CD8-positive, alpha-beta memory T cell (primary cell): ENCODE results near the gene FUT7. TPM values are rescaled to one million over a fixed set of nuclear protein-coding genes. Genes with fewer than 3 reads are reported as not detected.

ENCODE experiments used
- CTCF ChIA-PET: fragments of 350-600 bp; sonication (Branson Sonifier 250); formaldehyde crosslinking; loops from one replicate; lab custom pipeline; 2021; ENCODE audit warnings: antibody characterized with exemption; lab: Charles Lee
- POLR2A ChIA-PET: fragments of 350-600 bp; sonication (Branson Sonifier 250); formaldehyde crosslinking; loops from one replicate; lab custom pipeline; 2021; ENCODE audit warnings: antibody characterized with exemption; lab: Charles Lee
- DNase-seq, 5 donors: peaks; one replicate each; pipeline versions ENCODE4 v3.0.0 to v3.0.0-alpha.2; 2020 to 2022; ENCODE audit warnings: mixed read lengths in 1 of 5
- H3K27ac ChIP-seq: one replicate; pipeline ENCODE4 v1.7.0; 2013; ENCODE audit warnings: low read depth, mild to moderate bottlenecking, low read length, moderate library complexity
- H3K27me3 ChIP-seq: 2 replicates; pipeline ENCODE4 v1.7.0; 2013; ENCODE audit warnings: low read length, mild to moderate bottlenecking; ENCODE audit not compliant: insufficient read depth, poor library complexity, severe bottlenecking
- H3K36me3 ChIP-seq: 2 replicates; pipeline ENCODE4 v1.7.0; 2013; ENCODE audit warnings: mild to moderate bottlenecking, low read length, moderate library complexity; ENCODE audit not compliant: insufficient read depth
- H3K4me1 ChIP-seq: 2 replicates; pipeline ENCODE4 v1.7.0; 2013; ENCODE audit warnings: mild to moderate bottlenecking, low read length, moderate library complexity; ENCODE audit not compliant: insufficient read depth
- H3K4me3 ChIP-seq: 2 replicates; pipeline ENCODE4 v1.7.0; 2013; ENCODE audit warnings: mild to moderate bottlenecking, low read length
- H3K9me3 ChIP-seq: 2 replicates; pipeline ENCODE4 v1.7.0; 2013; ENCODE audit warnings: mild to moderate bottlenecking, low read length
- H3K27ac Mint-ChIP-seq, 8 donors: one replicate each; pipeline ENCODE4 v1.8.0; 2020 to 2021; ENCODE audit warnings: mixed read lengths in 8 of 8, mild to moderate bottlenecking in 6 of 8, inconsistent platforms in 3 of 8, moderate library complexity in 3 of 8
- H3K27me3 Mint-ChIP-seq, 2 donors: one replicate each; pipeline ENCODE4 v1.8.0; 2020 to 2021; ENCODE audit warnings: mixed read lengths in 2 of 2, mild to moderate bottlenecking in 1 of 2, moderate library complexity in 1 of 2
- H3K36me3 Mint-ChIP-seq, 3 donors: one replicate each; pipeline ENCODE4 v1.8.0; 2020 to 2021; ENCODE audit warnings: mixed read lengths in 3 of 3, inconsistent platforms in 1 of 3, mild to moderate bottlenecking in 1 of 3
- H3K4me1 Mint-ChIP-seq, 3 donors: one replicate each; pipeline ENCODE4 v1.8.0; 2020 to 2021; ENCODE audit warnings: mixed read lengths in 3 of 3, inconsistent platforms in 1 of 3, mild to moderate bottlenecking in 1 of 3
- H3K4me3 Mint-ChIP-seq, 7 donors: one replicate each; pipeline ENCODE4 v1.8.0; 2020 to 2021; ENCODE audit warnings: mixed read lengths in 7 of 7, mild to moderate bottlenecking in 6 of 7, moderate library complexity in 4 of 7, inconsistent platforms in 2 of 7
- H3K9me3 Mint-ChIP-seq, 5 donors: one replicate each; pipeline ENCODE4 v1.8.0; 2020 to 2022; ENCODE audit warnings: mixed read lengths in 5 of 5, mild to moderate bottlenecking in 3 of 5, moderate library complexity in 2 of 5, inconsistent platforms in 1 of 5
- polyA plus RNA-seq: library from polyadenylated mRNA; unstranded; fragments of 300-500 nt; fragmentation: Illumina TruSeq; gene quantifications from one replicate; pipeline ENCODE4 v1.2.3, GENCODE V29; 2021
- total RNA-seq, 2 experiments: library from RNA; stranded (reverse); gene quantifications; one replicate each; pipeline ENCODE4 v1.2.3, GENCODE V29; 2021

The FUT7 gene
- total and polyA plus RNA-seq, 3 experiments from 2014 or later = 0.57 to 28.7 (median 0.82) TPM

- POLR2A ChIA-PET = interaction anchor here (0.6 kb wide), 1 partner anchor 13 kb away, joined by 3 read pairs; no protein-coding TSS in a partner anchor
- Mint-ChIP-seq H3K9me3 (no peaks in the 10 kb centered on the region), H3K27me3 (no peaks in the 10 kb centered on the region), H3K4me3 (peak overlapping the region in 1 of 7 donors; percentile 53), H3K4me1 (peaks cover 8 to 27% (median 8%) of the 10 kb centered on the region in 3 donors), H3K27ac (peak overlapping the region in 3 of 8 donors; percentile 28 to 63 (median 43)), H3K36me3 (peaks cover 0 to 25% (median 3%) of the 10 kb centered on the region in 3 donors)
- DNase-seq = no peak
- Histone ChIP-seq H3K36me3 (no peaks in the 10 kb centered on the region), H3K9me3 (no peaks in the 10 kb centered on the region), H3K4me1 (peaks cover 5% of the 10 kb centered on the region), H3K27ac (no peak overlapping the region), H3K4me3 (no peak overlapping the region), H3K27me3 (no peaks in the 10 kb centered on the region)
- CTCF ChIA-PET = interaction anchor here (0.8 to 5.7 kb wide), 6 partner anchors 8 to 46 kb away, joined by 3 to 34 read pairs (median 4); partner anchors contain the start of gene CLIC3
These were observed 10.3 kb downstream of the FUT7 start for GRCh38 chr9:137021568-137021978.

GRCh38 chr9:137020771-137021567, 10.9 kb downstream of the FUT7 start:
- H3K4me1 Mint-ChIP-seq = peaks cover 5 to 21% (median 5%) of the 10 kb centered on the region in 3 donors
- no peak overlapping the region for H3K4me3 Mint-ChIP-seq
- H3K9me3 Mint-ChIP-seq = no peaks in the 10 kb centered on the region
- Histone ChIP-seq H3K27me3 (no peaks in the 10 kb centered on the region), H3K4me3 (no peak overlapping the region), H3K9me3 (no peaks in the 10 kb centered on the region), H3K4me1 (no peaks in the 10 kb centered on the region), H3K27ac (no peak overlapping the region), H3K36me3 (no peaks in the 10 kb centered on the region)
- peaks cover 0 to 29% (median 3%) of the 10 kb centered on the region in 3 donors for H3K36me3 Mint-ChIP-seq
- ChIA-PET POLR2A (interaction anchor here (0.6 kb wide), 2 partner anchors 14 to 22 kb away, joined by 3 read pairs; no protein-coding TSS in a partner anchor), CTCF (interaction anchor here (0.8 to 5.7 kb wide), 5 partner anchors 8 to 47 kb away, joined by 4 to 34 read pairs (median 5); partner anchors contain the start of gene CLIC3)
- no peak for DNase-seq
- H3K27me3 Mint-ChIP-seq = no peaks in the 10 kb centered on the region
- H3K27ac Mint-ChIP-seq = peak overlapping the region in 1 of 8 donors; percentile 78

- Histone ChIP-seq H3K27me3 (no peaks in the 10 kb centered on the region), H3K9me3 (no peaks in the 10 kb centered on the region), H3K27ac (no peak overlapping the region), H3K36me3 (no peaks in the 10 kb centered on the region), H3K4me3 (no peak overlapping the region), H3K4me1 (no peaks in the 10 kb centered on the region)
- peaks cover 2 to 18% (median 5%) of the 10 kb centered on the region in 3 donors for H3K4me1 Mint-ChIP-seq
- no peak for DNase-seq
- H3K9me3 Mint-ChIP-seq = no peaks in the 10 kb centered on the region
- CTCF ChIA-PET = interaction anchor here (0.7 to 5.7 kb wide), 4 partner anchors 9 to 72 kb away, joined by 3 to 34 read pairs (median 6); no protein-coding TSS in a partner anchor
- peaks cover 0 to 34% (median 3%) of the 10 kb centered on the region in 3 donors for H3K36me3 Mint-ChIP-seq
- H3K4me3 Mint-ChIP-seq = peak overlapping the region in 1 of 7 donors; percentile 59
- POLR2A ChIA-PET = interaction anchor here (0.6 kb wide), 1 partner anchor 21 kb away, joined by 3 read pairs; no protein-coding TSS in a partner anchor
- H3K27me3 Mint-ChIP-seq = no peaks in the 10 kb centered on the region
- peak overlapping the region in 1 of 8 donors; percentile 43 for H3K27ac Mint-ChIP-seq
These were observed 11.8 kb downstream of the FUT7 start for GRCh38 chr9:137019891-137020683.

GRCh38 chr9:137018761-137019559, 12.9 kb downstream of the FUT7 start:
- no peaks in the 10 kb centered on the region for H3K27me3 ChIP-seq
- Mint-ChIP-seq H3K27ac (no peak overlapping the region), H3K9me3 (no peaks in the 10 kb centered on the region), H3K4me3 (no peak overlapping the region), H3K27me3 (no peaks in the 10 kb centered on the region), H3K4me1 (peaks cover 2 to 9% (median 5%) of the 10 kb centered on the region in 3 donors), H3K36me3 (peaks cover 0 to 43% (median 3%) of the 10 kb centered on the region in 3 donors)
- no peaks in the 10 kb centered on the region for H3K4me1 ChIP-seq
- no peaks in the 10 kb centered on the region for H3K9me3 ChIP-seq
- no peak overlapping the region for H3K27ac ChIP-seq
- H3K36me3 ChIP-seq = no peaks in the 10 kb centered on the region
- ChIA-PET CTCF (interaction anchor here (0.7 to 5.7 kb wide), 4 partner anchors 10 to 71 kb away, joined by 3 to 34 read pairs (median 6); no protein-coding TSS in a partner anchor), POLR2A (no interaction called here)
- no peak overlapping the region for H3K4me3 ChIP-seq
- no peak for DNase-seq

GRCh38 chr9:137017791-137018497, 13.9 kb downstream of the FUT7 start:
- H3K4me1 ChIP-seq = no peaks in the 10 kb centered on the region
- H3K27me3 ChIP-seq = no peaks in the 10 kb centered on the region
- Mint-ChIP-seq H3K9me3 (no peaks in the 10 kb centered on the region), H3K36me3 (peaks cover 0 to 46% (median 3%) of the 10 kb centered on the region in 3 donors), H3K4me1 (peaks cover 2 to 5% (median 4%) of the 10 kb centered on the region in 3 donors), H3K4me3 (no peak overlapping the region), H3K27ac (peak overlapping the region in 1 of 8 donors; percentile 60), H3K27me3 (no peaks in the 10 kb centered on the region)
- no peak overlapping the region for H3K27ac ChIP-seq
- DNase-seq = no peak
- no peak overlapping the region for H3K4me3 ChIP-seq
- ChIA-PET CTCF (interaction anchor here (1.0 to 2.3 kb wide), 2 partner anchors 11 to 12 kb away, joined by 3 to 9 read pairs; no protein-coding TSS in a partner anchor), POLR2A (no interaction called here)
- H3K9me3 ChIP-seq = no peaks in the 10 kb centered on the region
- no peaks in the 10 kb centered on the region for H3K36me3 ChIP-seq

- Histone ChIP-seq H3K27ac (no peak overlapping the region), H3K9me3 (no peaks in the 10 kb centered on the region), H3K36me3 (no peaks in the 10 kb centered on the region), H3K4me3 (no peak overlapping the region), H3K27me3 (no peaks in the 10 kb centered on the region), H3K4me1 (no peaks in the 10 kb centered on the region)
- Mint-ChIP-seq H3K4me1 (peaks cover under 1 to 4% (median 3%) of the 10 kb centered on the region in 3 donors), H3K4me3 (no peak overlapping the region), H3K9me3 (no peaks in the 10 kb centered on the region), H3K27ac (peak overlapping the region in 2 of 8 donors; percentile 54), H3K36me3 (peaks cover 0 to 50% (median 2%) of the 10 kb centered on the region in 3 donors), H3K27me3 (no peaks in the 10 kb centered on the region)
- ChIA-PET CTCF (interaction anchor here (1.3 kb wide), 1 partner anchor 12 kb away, joined by 4 read pairs; no protein-coding TSS in a partner anchor), POLR2A (no interaction called here)
- DNase-seq = no peak
These were observed 14.8 kb downstream of the FUT7 start for GRCh38 chr9:137017071-137017470.
